Measurements from ENCODE around the gene ZBTB49.

ZBTB49 gene

DNA sequence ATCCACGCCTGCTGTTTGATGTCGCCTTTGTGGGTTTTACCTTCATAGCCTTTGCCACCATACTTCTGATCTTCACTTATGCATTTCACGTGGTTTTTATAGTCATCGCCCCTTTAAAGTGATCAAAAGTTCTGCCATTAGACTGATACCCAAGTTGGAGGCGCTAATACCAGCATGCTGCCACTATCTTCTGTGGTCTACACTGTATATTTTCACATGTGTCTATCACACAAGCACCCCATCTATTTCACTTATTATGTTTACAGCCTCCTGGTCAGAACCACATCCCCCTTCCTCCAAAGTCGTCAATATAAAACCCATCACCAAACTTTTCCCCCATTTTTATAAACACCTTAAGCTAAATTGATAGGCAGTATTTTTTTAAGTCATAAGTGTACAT lies 8.3 kb upstream of the ZBTB49 start:
- no peak for DNase-seq (ENCODE audit: low spot score)

DNA sequence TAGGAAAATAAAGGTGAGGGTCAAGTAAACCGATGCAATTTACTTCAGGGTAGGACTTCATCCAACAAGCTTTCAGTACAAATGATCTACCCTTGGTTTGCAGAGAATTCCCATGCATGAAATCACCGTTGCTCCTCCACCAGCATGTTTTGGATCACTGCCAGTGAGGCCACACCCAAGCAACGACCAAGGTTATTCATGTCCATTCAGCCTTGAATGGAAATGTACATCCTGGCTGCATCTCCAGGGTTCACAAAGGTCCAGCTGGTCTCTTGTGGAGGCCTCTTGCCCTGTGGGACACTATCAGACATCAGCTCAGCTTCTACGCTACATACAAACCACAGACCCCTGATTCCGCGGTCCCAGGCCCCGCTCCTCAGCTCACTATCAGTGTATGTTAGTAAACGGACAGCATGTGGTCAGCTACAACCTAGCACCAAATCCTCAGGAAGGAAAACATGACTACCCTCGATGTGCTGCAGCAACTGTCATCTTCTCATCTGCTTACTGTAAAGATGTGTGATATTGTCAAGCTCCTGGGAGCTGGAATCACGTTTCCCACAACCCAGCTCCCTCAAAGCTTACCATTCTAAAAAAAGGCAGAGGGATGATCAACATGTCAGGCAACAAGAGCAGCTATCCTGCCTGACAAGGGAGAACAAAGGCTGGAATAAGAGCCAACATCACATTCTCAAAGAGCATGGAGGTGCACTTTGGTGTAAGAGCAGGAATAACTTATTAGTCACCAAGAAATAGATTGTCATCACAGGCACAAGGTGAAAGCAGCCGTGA lies 5.0 kb upstream of the ZBTB49 start:
- no peak for DNase-seq (ENCODE audit: low spot score)

DNA sequence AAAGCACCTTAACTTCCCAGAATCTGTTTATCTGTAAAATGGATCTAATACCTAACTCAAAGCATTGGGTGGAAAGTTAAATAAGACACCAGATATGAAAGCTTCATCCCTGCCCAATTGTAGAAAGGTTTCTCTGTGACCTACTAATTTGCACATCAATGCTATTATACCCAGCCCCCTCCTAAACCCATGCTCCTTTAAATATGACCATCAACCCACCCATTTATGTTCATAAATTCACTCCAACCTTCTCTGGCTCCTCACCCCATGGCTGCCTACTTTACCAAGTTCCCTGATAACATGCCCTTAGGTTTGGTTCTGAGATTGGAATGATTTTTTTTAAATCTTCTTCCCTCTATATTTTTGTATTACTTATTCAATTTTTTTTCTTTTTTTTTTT lies 2.0 kb upstream of the ZBTB49 start:
- no peak for DNase-seq (ENCODE audit: low spot score)

DNA sequence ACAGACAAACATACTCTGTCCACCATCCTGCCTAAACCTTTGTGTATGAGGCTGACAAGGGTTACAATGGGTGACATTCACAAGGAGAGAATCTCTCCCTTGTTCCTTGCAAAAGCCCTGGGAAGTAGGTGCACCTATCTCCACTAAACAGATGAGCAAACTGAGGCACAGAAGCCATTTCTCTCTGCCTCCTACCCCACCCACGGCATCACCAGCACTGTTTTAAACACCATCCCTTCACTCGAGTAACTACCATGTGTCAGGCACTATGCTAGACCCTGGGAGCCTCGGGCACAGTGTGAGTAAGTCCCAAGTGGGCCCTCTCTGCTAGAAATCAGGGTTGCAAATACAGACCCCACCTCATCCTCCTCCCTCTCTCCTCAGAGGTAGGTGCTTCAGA lies 996 bp upstream of the ZBTB49 start:
- no peak for DNase-seq (ENCODE audit: low spot score)

DNA sequence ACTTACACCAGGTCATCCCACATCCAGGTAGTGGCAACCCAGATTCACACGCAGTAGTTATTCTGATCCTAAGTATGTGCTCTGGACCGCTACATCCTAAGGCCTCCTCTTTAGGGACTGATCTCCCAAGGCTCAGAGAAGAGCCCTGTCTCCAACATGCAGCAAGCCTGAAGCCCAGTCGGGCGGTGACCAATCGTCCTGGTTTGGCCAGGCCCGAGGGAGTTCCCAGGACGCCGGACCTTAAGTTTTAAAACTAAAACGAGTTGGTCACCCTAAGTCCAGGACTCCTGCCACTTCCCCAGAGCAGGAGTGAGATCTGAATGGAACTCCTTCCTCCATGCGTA lies 482 bp upstream of the ZBTB49 start:
- no peak for DNase-seq (ENCODE audit: low spot score)

DNA sequence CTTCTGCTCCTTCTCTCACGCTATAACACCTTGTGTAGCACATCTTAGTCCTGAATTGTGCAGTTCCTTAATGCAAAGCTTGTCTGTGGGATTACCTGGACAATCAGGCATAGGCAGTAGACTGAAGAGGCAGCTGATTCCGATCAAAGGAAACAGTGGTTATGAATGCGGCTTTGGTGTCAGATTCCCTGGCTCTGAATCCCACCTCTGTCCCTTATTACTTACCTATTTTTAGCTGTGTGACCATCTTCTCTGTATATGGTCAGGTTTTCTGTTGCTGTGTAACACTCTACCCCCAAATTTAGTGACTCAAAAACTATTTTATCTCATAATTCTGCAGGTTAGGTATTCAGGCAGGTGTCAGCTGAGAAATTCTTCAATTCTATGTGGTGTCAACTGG lies 3.2 kb downstream of the ZBTB49 start:
- DNase-seq (ENCODE audit: low spot score), result no peak

DNA sequence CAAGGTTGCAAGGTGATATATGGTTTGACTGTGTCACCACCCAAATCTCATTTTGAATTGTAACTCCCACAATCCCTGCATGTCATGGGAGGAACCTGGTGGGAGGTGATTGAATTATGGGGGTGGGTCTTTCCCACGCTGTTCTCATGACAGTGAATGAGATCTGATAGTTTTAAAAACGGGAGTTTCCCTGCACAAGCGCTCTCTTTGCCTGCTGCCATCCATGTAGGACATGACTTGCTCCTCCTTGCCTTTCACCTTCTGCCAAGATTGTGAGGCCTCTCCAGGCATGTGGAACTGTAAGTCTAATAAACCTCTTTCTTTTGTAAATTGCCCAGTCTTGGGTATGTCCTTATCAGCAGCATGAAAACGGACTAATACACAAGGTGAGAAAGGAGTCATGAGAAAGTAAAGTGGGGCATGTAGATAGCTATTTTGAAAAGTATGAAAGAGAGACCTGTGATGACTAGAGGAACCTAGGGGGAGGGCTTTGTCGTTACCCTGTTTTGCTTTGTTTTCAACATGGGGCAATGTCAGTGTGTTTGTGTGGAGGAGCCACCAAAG lies 6.3 kb downstream of the ZBTB49 start:
- no peak for DNase-seq (ENCODE audit: low spot score)

DNA sequence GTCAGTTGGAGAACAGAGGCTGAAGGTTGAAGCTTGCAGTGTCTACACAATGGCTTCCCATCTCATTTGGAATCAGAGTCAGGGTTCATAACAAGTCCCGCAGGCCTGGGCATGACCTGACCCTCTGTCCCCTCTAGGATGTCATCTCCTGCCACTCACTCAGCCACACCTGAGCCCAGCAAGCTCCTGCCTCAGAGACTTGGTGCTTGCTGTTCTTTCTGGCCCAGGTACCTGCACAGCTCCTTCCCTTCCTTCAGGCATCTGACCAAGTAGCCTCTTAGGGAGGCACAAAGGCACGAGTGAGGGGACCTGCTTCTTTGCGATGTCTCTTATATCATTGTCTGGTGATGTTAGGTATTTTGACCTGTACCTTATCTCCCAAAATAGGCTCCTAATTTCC lies 9.0 kb downstream of the ZBTB49 start:
- DNase-seq (ENCODE audit: low spot score), result no peak

DNA sequence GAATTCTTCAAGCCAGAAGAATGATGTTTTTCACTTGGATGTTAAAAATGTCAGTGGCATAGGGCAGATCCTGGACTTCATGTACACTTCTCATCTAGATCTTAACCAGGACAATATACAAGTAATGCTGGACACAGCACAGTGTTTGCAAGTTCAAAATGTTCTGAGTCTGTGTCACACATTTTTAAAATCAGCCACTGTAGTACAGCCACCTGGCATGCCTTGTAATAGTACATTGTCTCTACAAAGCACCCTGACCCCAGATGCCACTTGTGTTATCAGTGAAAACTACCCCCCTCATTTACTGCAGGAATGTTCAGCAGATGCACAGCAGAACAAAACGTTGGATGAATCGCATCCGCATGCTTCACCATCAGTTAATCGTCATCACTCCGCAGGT lies 11.9 kb downstream of the ZBTB49 start:
- no peak for DNase-seq (ENCODE audit: low spot score)

DNA sequence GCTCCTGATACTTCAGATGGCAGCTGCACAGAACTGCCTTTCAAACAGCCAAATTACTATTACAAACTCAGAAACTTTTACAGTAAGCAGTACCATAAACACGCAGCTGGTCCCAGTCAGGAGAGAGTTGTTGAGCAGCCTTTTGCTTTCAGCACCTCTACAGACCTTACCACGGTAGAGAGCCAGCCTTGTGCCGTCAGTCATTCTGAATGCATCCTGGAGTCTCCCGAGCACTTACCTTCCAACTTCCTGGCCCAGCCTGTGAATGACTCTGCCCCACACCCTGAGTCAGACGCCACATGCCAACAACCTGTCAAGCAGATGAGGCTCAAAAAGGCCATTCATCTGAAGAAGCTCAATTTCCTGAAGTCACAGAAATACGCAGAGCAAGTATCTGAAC lies 12.4 kb downstream of the ZBTB49 start:
- DNase-seq (ENCODE audit: low spot score), result no peak

DNA sequence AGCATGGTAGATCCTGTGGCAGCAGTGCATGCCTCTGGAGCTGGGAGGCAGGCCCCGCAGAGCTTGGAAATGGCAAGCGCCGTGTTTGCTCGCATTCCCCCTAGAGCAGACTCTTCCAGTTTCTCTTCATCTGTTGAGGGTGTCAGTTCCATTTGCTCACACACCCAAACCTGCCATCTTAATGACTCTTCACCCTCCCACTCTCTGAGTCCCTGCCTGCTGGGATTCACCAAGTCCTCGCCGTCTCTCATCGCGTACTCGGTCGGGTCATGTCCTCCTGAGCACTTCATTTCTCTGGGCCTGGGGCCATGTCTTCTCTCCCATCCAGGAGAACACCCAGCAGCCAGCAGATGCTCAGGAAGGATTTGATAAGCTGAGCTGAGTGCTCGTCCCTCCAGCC lies 16.9 kb downstream of the ZBTB49 start:
- DNase-seq (ENCODE audit: low spot score), result no peak

DNA sequence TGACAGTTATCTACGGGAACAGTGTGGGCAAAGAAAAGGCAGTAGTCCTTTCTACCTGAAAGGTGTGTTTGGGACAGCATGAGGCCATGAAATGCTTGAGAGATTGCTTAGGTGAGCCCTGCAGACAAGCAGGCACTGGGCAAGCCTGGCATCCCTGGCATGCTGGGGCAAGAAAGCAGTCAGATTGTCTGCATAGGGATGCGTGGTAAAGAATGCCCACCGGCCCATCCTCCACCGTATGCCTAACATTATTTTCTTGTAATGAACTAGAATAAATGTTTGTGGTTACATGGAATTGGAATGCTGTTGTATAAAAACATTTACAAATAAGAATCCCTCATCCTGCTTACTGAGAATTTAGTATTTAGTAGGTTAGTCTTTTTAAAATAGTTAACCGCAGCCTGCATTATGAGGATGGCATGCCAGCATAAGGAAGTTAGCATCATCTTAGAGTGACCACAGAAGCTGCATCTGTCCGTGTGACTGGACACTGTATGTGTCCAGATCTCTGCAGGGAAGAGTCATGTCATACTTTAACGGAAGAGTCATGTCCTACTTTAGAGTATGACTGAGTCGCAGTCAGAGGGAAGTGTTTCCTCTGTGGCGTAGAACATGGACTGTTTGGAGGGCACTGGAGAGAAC lies 18.9 kb downstream of the ZBTB49 start:
- DNase-seq (ENCODE audit: low spot score), result no peak

DNA sequence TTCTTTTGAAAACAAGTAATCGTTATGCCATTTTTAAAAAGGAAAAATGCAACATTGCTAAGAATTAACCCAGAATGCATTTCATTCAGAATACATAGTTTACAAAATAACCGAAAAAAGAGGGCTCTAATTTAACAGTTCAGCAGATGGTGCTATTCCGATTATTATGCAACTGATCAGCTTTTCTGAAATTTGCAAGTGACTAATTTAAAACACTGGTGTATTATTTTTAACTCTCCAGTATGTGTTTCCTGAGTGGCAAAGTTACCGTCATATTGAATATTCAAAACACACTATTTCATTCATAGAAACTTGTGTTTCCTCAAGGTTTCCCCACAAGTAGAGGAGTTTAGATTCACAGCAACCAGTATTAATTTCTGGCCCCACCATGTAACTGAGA lies 21.1 kb downstream of the ZBTB49 start:
- DNase-seq (ENCODE audit: low spot score), result no peak

DNA sequence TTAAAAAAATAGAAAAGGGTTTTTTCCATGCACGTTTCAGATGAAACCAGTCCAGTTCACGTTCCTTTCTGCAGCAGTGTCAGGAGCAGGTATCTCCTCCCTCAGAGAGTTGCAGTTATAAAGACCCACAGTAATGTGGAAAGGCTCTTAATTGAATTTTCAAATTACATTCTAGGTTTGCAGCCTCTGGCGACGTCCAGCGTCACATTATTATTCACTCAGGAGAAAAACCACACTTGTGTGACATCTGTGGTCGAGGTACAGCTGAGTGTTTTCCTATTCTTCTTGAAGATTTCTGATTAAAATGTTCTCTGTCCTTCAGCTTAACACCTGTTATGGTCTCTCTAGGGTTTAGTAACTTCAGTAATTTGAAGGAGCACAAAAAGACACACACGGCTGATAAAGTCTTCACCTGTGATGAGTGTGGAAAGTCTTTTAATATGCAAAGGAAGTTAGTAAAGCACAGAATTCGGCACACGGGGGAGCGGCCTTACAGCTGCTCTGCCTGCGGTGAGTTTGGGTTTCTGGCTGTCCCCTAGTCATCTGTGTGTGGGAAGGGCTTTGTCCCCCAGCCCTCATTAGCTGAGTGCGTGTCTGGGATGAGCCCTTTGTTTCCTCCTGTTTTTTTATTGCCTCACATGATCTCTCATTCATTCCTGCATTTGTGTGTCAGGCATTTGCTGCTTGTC lies 25.6 kb downstream of the ZBTB49 start:
- no peak for DNase-seq (ENCODE audit: low spot score)

DNA sequence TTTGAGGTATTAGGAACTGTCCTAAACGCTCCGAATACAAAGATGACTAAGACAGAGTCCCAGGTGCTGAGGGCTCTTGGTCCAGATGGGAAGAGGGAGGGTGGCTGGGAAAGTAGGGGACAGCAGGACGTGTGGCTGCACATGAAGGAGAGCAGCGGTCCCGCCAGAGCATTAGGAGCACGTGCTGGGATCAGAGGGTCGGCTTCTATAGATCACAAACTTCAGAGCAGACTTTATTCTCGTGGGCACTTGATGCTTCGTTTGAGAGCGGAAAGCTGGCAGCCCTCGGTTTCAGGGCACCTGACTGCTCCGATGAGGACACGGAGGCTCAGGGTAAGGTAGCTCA lies 26.1 kb downstream of the ZBTB49 start:
- DNase-seq (ENCODE audit: low spot score), result no peak

DNA sequence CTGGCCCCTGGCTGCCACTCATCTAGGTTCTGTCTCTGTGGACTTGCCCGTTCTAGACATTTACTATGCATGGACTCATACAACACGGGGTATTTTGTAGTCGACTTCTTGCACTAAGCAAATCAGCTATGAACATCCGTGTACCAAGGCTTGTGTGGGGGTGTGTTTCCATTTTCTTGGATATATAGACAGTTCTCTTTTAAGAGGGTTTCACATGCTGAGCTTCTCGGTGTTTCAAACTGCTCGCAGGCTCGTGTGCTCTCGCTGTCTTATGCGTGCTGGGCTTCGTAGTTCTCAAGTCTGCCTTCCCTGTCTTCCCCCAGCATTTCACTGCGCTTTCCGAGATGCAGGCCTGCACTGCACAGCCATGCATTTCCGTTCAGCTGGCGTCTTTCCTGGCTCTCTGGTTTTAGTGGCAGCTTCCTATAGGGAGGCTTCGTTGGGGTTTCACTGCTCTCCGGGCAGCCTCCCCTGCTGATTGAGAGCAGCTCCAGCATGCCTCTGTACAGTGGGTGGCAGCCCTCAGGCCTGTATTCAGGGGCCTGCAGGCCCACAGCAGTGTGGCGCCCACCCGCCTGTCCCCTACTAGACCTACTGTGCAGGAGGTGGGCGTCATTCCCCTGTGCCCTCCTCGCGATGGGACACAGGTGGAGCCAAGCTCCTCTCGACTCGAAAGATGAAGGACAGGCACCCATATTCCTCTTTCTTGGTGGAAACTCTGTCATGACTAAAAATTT lies 27.6 kb downstream of the ZBTB49 start:
- no peak for DNase-seq (ENCODE audit: low spot score)

DNA sequence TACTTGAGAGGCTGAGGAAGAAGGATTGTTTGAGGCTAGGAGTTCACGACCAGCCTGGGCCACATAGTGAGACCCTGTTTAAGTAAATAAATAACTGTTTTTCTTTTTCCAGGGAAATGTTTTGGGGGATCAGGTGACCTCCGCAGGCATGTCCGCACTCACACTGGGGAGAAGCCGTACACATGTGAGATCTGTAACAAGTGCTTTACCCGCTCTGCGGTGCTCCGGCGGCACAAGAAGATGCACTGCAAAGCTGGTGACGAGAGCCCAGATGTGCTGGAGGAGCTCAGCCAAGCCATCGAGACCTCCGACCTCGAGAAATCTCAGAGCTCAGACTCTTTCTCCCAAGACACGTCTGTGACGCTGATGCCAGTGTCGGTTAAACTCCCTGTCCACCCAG lies 30.5 kb downstream of the ZBTB49 start:
- DNase-seq (ENCODE audit: low spot score), result no peak

DNA sequence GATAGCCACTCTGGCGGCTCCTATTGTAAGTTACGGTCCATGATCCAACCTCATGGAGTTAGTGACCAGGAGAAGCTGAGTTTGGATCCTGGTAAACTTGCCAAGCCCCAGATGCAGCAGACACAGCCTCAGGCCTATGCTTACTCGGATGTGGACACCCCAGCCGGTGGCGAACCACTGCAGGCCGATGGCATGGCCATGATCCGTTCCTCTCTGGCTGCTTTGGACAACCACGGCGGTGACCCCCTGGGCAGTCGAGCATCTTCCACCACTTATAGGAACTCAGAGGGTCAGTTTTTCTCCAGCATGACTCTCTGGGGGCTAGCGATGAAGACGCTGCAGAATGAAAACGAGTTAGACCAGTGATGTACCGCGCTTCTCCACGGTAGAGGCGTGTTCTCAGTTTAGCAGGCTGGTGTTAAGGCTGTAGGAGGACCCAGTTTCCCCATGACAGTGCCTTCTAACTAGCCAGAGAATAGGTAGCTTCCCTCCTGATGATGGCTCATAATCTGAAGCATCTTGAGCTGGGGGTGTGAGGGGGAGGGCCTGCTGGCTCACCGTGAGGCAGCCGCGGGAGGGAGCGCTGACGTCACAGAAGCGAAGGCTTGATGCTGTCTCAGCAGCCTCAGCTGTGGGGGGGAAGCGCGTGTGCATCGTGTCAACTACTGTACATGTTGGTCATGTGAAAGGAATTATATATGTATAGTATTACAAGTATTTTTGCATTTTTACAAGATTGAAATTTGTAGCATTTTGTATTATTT lies 31.1 kb downstream of the ZBTB49 start:
- no peak for DNase-seq (ENCODE audit: low spot score)

DNA sequence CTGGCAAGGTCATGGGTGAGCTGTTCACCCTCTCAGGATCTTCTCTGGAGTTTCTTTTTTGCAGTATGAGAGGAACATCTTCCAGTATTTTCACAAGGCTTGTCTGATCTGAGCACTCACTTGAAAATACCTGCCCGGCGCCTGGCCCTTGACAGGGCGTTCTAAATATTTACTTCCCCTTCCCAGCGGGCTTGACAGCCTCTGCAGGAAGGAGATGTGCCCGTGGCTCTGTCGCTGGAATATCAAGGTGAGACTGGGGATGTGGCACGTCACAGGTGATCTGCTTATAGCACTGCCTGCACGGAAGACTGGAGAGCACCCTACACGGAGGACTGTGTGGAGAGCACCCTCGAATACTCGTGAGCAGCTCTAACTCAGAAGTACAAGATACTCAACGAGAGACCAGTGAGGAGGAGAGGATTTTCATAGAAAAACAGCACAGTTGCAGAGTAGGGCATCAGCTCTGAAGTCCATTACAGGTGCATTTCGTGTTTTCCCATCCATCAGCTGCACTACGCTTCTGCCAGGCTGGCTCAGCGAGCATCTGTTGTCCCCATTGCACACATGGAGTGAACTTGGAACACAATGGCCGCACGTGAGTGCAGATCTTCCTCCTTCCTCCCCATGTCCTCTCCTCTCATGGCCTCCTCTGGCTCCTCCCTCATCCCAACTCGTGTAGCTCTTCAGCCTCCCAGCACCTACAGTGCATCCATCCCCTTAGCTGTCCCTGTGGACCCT lies 32.1 kb downstream of the ZBTB49 start:
- no peak for DNase-seq (ENCODE audit: low spot score)

DNA sequence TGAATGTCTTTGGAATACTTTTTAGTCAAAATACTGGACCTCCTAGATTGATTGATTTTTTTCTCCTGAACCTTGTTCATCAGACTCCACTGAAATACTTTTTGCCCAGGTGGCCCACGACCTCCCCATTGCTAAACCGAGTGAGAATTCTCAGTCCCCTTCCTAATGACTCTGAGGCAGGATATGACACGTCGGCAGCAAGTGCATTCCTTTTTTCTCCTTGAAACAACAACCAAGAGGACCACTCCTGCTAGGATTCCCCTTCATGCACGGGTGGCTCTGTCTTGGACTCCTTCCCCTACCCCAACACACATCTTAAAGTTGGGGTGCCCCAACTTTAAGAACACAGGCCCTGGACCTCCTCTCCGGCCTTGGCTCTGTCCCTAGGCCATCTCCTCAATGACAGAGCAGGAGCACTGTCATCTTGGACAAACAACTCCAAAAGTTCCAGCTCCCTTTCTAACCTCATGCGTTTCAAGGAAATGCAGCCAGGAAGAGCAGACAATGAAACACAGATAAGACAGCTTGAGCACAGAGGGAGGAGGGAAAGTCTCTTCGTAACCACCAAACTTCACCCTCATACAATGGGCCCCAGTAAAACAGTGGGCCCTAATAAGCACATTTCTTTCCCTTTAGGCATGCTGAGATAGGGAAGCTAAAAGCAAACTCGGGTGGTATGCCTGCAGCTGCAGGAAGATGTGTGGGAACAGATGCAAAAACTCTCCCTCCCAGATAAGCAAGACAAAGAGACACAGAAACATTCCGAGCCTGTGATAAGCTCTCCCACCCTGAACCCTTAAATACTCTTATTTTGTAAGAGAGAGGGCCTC lies 33.9 kb downstream of the ZBTB49 start:
- no peak for DNase-seq (ENCODE audit: low spot score)

Data from pons (tissue), 1 donor.